GM23248 (cell line): ENCODE data around the gene CAMK1D. TPM values are rescaled to one million over a fixed set of nuclear protein-coding genes. Genes with fewer than 3 reads are reported as not detected.
"Not testable (repeated sequence)": the region's sequence is repeated elsewhere in the genome, so short reads cannot be mapped to it uniquely, and the experiment has no call there.

ENCODE experiments used
- DNase-seq: peaks from one replicate; pipeline ENCODE4 v3.0.0-alpha.2; 2015
- H2AFZ ChIP-seq: fragments of 200-600 bp; sonication (generic); 2 replicates; pipeline ENCODE4 v1.6.1; 2016; ENCODE audit warnings: antibody characterized with exemption
- H3F3A ChIP-seq: fragments of 200-600 bp; sonication (generic); 2 replicates; pipeline ENCODE4 v1.6.1; 2016; ENCODE audit warnings: mild to moderate bottlenecking, antibody characterized with exemption, mixed run types; ENCODE audit not compliant: insufficient read depth
- H3K27ac ChIP-seq: fragments of 200-600 bp; sonication (generic); 2 replicates; pipeline ENCODE4 v1.5.1; 2016; ENCODE audit warnings: mild to moderate bottlenecking
- H3K27me3 ChIP-seq: fragments of 200-600 bp; sonication (generic); replicated peaks from 2 replicates; pipeline ENCODE4 v1.6.1; 2016; ENCODE audit warnings: mild to moderate bottlenecking; ENCODE audit not compliant: insufficient read depth
- H3K36me3 ChIP-seq: fragments of 200-600 bp; sonication (generic); 2 replicates; pipeline ENCODE4 v1.6.1; 2016; ENCODE audit warnings: low read depth, mild to moderate bottlenecking
- H3K4me1 ChIP-seq: fragments of 200-600 bp; sonication (generic); 2 replicates; pipeline ENCODE4 v1.6.1; 2016; ENCODE audit warnings: mild to moderate bottlenecking; ENCODE audit not compliant: insufficient read depth
- H3K4me2 ChIP-seq: fragments of 200-600 bp; sonication (generic); one replicate; pipeline ENCODE4 v1.6.1; 2016; ENCODE audit warnings: mild to moderate bottlenecking; ENCODE audit not compliant: unreplicated experiment
- H3K4me3 ChIP-seq: fragments of 200-600 bp; sonication (generic); 2 replicates; pipeline ENCODE4 v1.5.1; 2016; ENCODE audit warnings: mild to moderate bottlenecking
- H3K79me2 ChIP-seq: fragments of 200-600 bp; sonication (generic); 2 replicates; pipeline ENCODE4 v1.6.1; 2016; ENCODE audit warnings: mild to moderate bottlenecking; ENCODE audit not compliant: insufficient read depth
- H3K9ac ChIP-seq: fragments of 200-600 bp; sonication (generic); 2 replicates; pipeline ENCODE4 v1.6.1; 2016; ENCODE audit warnings: mild to moderate bottlenecking
- H3K9me2 ChIP-seq: fragments of 200-600 bp; sonication (generic); 2 replicates; pipeline ENCODE4 v1.6.1; 2016; ENCODE audit warnings: mixed run types, mild to moderate bottlenecking, moderate library complexity; ENCODE audit not compliant: insufficient read depth
- H3K9me3 ChIP-seq: fragments of 200-600 bp; sonication (generic); one replicate; pipeline ENCODE4 v1.6.1; 2017; ENCODE audit warnings: low read depth
- H4K20me1 ChIP-seq: fragments of 200-600 bp; sonication (generic); 2 replicates; pipeline ENCODE4 v1.6.0; 2016; ENCODE audit not compliant: insufficient read depth
- EZH2 ChIP-seq: fragments of 200-600 bp; sonication (generic); IDR thresholded peaks from 2 replicates; pipeline ENCODE4 v1.6.1; 2018; ENCODE audit warnings: antibody characterized with exemption, mild to moderate bottlenecking; ENCODE audit not compliant: insufficient read depth, poor library complexity, severe bottlenecking
- EZH2phosphoT487 ChIP-seq: fragments of 200-600 bp; sonication (generic); IDR thresholded peaks from 2 replicates; pipeline ENCODE4 v1.6.1; 2018; ENCODE audit warnings: antibody characterized with exemption, moderate library complexity, mild to moderate bottlenecking, low read depth; ENCODE audit not compliant: insufficient read depth
- WGBS, 2 experiments: methylation state at CpG; one replicate each; pipeline ENCODE4 v1.1.6; 2015 to 2017; ENCODE audit warnings: low lambda C conversion rate in 2 of 2, low coverage in 1 of 2; ENCODE audit errors: missing lambda C conversion rate in 2 of 2; 5-methylcytosine and 5-hydroxymethylcytosine counted together
- in situ Hi-C: fragments of 300-500 bp; cut with MboI; formaldehyde crosslinking; loops from 2 replicates; pipeline ENCODE4 v1.15.0; 2020
- polyA plus RNA-seq: library from polyadenylated mRNA; unstranded; fragments of >200 nt; fragmentation: Nextera tagmentation; extraction: Ambion mirVana; gene quantifications from 2 replicates; pipeline ENCODE4 v1.2.1, GENCODE V29; 2016
- total RNA-seq: library from RNA; depleted of rRNA; stranded (reverse); fragments of >200 nt; shearing (Covaris generic); gene quantifications from 2 replicates; pipeline ENCODE4 v1.2.3, GENCODE V29; 2014

Gene CAMK1D
- total and polyA plus RNA-seq, 2 experiments from 2014 or later = 0.22 to 0.55 TPM

DNA sequence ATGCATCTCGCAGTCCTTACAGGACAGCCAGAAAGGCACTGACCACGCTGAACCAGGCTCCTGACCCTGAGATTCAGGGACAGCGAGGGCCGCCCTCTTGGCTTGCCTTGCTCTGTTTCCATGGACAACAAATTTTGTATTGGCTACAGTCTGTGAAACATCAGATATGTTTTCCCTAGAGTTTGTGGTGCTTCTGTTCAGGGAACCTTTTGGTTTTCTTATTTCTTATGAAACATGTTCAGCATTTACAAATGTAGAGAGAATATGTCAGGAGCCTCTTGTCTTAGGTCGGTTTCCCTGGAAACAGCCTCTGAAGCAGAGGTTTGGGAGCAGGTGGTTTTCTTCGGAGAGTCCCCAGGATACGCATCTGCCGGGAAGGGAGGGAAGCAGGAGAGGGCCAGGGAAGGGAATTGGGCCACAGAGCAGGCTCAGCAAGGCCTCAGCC, 392.0 kb downstream of the CAMK1D start:
- no peak for TF ChIP-seq EZH2
- no peak for TF ChIP-seq EZH2phosphoT487
- Histone ChIP-seq H3K4me1 (no peaks in the 10 kb centered on the region), H3K9me2 (no peaks in the 10 kb centered on the region), H3K27ac (no peak overlapping the region), H3K9me3 (no peaks in the 10 kb centered on the region), H3K9ac (no peak overlapping the region), H3K36me3 (no peaks in the 10 kb centered on the region), H3K4me2 (no peak overlapping the region), H3K27me3 (peaks cover 7% of the 10 kb centered on the region; the same call in 1 of the 2 replicates), H2AFZ (no peak overlapping the region), H3F3A (no peaks in the 10 kb centered on the region), H4K20me1 (no peaks in the 10 kb centered on the region), H3K4me3 (no peak overlapping the region), H3K79me2 (no peaks in the 10 kb centered on the region)
- WGBS, 2 experiments = 24 to 26% methylated on average over 8 of the region's 8 CpGs
- no peak for DNase-seq
- in situ Hi-C loops = no loop called here

- H4K20me1 ChIP-seq = no peaks in the 10 kb centered on the region
- H3K9me3 ChIP-seq = no peaks in the 10 kb centered on the region
- no peaks in the 10 kb centered on the region for H3K79me2 ChIP-seq
- WGBS, 2 experiments = 84 to 85% methylated on average over 10 of the region's 10 CpGs
- no peaks in the 10 kb centered on the region for H3K4me1 ChIP-seq
- DNase-seq = no peak
- H3K27me3 ChIP-seq = peaks cover 3% of the 10 kb centered on the region; the same call in 1 of the 2 replicates
- no peaks in the 10 kb centered on the region for H3K9me2 ChIP-seq
- no peak overlapping the region for H3K4me3 ChIP-seq
- H3K4me2 ChIP-seq = no peak overlapping the region
- TF ChIP-seq EZH2phosphoT487 (no peak), EZH2 (no peak)
- in situ Hi-C loops = no loop called here
- H2AFZ ChIP-seq = no peak overlapping the region
- no peaks in the 10 kb centered on the region for H3K36me3 ChIP-seq
- no peak overlapping the region for H3K9ac ChIP-seq
- H3K27ac ChIP-seq = no peak overlapping the region
- H3F3A ChIP-seq = no peaks in the 10 kb centered on the region
These were observed 393.4 kb downstream of the CAMK1D start for GRCh38 chr10:12742771-12743170.

DNA sequence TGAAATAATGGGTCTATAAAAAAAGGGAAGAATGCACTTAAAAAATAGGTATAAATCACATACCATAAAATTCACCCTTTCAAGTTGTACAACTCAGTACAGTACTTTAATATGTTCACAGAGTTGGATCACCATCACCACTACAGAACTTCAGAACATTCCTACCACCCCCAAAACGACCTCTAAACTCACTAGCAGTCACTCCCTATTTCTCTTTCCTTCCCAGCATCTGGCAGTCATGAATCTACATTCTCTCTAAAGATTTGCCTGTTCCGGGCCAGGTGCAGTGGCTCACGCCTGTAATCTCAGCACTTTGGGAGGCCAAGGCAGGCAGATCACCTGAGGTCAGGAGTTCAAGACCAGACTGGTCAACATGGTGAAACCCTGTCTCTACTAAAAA, 394.1 kb downstream of the CAMK1D start:
- WGBS, 2 experiments = 17 to 29% methylated on average over 3 of the region's 3 CpGs

DNA sequence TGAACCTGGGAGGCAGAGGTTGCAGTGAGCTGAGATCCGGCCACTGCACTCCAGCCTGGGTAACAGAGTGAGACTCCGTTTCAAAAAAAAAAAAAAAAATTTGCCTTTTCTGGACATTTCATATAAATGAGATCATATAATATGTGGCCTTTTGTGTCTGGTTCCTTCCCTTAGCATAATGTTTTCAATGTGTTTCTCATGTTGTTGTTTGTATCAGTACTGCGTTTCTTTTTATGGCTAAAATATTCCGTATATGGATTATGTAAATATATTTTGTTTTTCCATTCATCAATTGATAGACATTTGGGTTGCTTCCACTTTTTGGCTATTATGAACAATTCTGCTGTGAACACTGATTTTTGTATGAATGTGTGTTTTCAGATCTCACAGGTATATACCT, 394.6 kb downstream of the CAMK1D start:
- no peak overlapping the region for H2AFZ ChIP-seq
- no peaks in the 10 kb centered on the region for H3K4me1 ChIP-seq
- in situ Hi-C loops = no loop called here
- no peak overlapping the region for H3K4me3 ChIP-seq
- no peaks in the 10 kb centered on the region; the same call in none of the 2 replicates for H3K27me3 ChIP-seq
- no peak overlapping the region for H3K27ac ChIP-seq
- H3K9ac ChIP-seq = no peak overlapping the region
- no peaks in the 10 kb centered on the region for H3K79me2 ChIP-seq
- H3K4me2 ChIP-seq = no peak overlapping the region
- H4K20me1 ChIP-seq = no peaks in the 10 kb centered on the region
- H3K9me2 ChIP-seq = no peaks in the 10 kb centered on the region
- no peak for DNase-seq
- H3K36me3 ChIP-seq = no peaks in the 10 kb centered on the region
- no peak for TF ChIP-seq EZH2
- no peak for TF ChIP-seq EZH2phosphoT487
- no peaks in the 10 kb centered on the region for H3F3A ChIP-seq
- 50 to 51% methylated on average over 4 of the region's 4 CpGs for WGBS, 2 experiments
- no peaks in the 10 kb centered on the region for H3K9me3 ChIP-seq

More for the DNA sequence above, 394.1 kb downstream of the CAMK1D start:
- H3K4me2 ChIP-seq, H3K4me3 ChIP-seq, H3F3A ChIP-seq, H3K36me3 ChIP-seq, in situ Hi-C loops, H3K9me2 ChIP-seq, H3K4me1 ChIP-seq, H3K9ac ChIP-seq, DNase-seq, H3K9me3 ChIP-seq, H3K27me3 ChIP-seq, H3K27ac ChIP-seq, H4K20me1 ChIP-seq, H3K79me2 ChIP-seq, H2AFZ ChIP-seq: not testable (repeated sequence)

- Histone ChIP-seq H3K4me3 (no peak overlapping the region), H3K79me2 (no peaks in the 10 kb centered on the region), H3K4me2 (no peak overlapping the region), H3K27me3 (no peaks in the 10 kb centered on the region; the same call in 1 of the 2 replicates), H3K9me2 (no peaks in the 10 kb centered on the region), H3K27ac (no peak overlapping the region), H3K9me3 (no peaks in the 10 kb centered on the region), H3K4me1 (no peaks in the 10 kb centered on the region), H2AFZ (no peak overlapping the region), H3F3A (no peaks in the 10 kb centered on the region), H3K9ac (no peak overlapping the region), H3K36me3 (no peaks in the 10 kb centered on the region), H4K20me1 (no peaks in the 10 kb centered on the region)
- no peak for TF ChIP-seq EZH2phosphoT487
- WGBS, 2 experiments = 30 to 31% methylated on average over 4 of the region's 4 CpGs
- in situ Hi-C loops = no loop called here
- DNase-seq = no peak
These were observed 398.8 kb downstream of the CAMK1D start for GRCh38 chr10:12748186-12748585.
